HepG2 (cell line): ENCODE data around the gene CLEC14A. TPM values are rescaled to one million over a fixed set of nuclear protein-coding genes. Genes with fewer than 3 reads are reported as not detected.
A peak's percentile ranks its signal among the peaks of the same experiment; 100 is the strongest.

Experiments
- ATAC-seq: fragments of 200-7000 bp; cut with Tn5 transposase; 3 replicates; pipeline ENCODE4 v1.9.1; 2020; ENCODE audit warnings: mild to moderate bottlenecking, moderate library complexity
- Bru-seq: library from RNA; stranded (reverse); fragments of 400-500 nt; gene quantifications from one replicate; lab custom pipeline; 2021; lab: Mats Ljungman, UMichigan
- BruChase-seq, 2 experiments: library from RNA; stranded (reverse); fragments of 400-500 nt; gene quantifications; one replicate each; lab custom pipeline; 2021; lab: Mats Ljungman, UMichigan
- BruUV-seq: library from RNA; stranded (reverse); fragments of 400-500 nt; replicated peaks from 2 replicates; lab custom pipeline; 2021; lab: Mats Ljungman, UMichigan
- CTCF ChIA-PET: fragments of 300-600 bp; formaldehyde crosslinking; extraction: SDS; loops from one replicate; lab custom pipeline; 2021; ENCODE audit warnings: low total read pairs, inconsistent platforms, low intra/inter-chr PET ratio; lab: Yijun Ruan, JAX
- POLR2A ChIA-PET: fragments of 350-600 bp; sonication (Branson Sonifier 250); formaldehyde crosslinking; loops from one replicate; lab custom pipeline; 2020; ENCODE audit warnings: antibody characterized with exemption, inconsistent platforms; lab: Yijun Ruan, JAX
- DNase-seq: peaks from one replicate; pipeline ENCODE4 v3.0.0-alpha.2; 2015; ENCODE audit warnings: low spot score
- FAIRE-seq: peaks from 3 replicates; lab custom pipeline; 2011; peaks lifted over from hg19 to GRCh38; lab: Jason Lieb, UNC
- H2AFZ ChIP-seq: one replicate; pipeline ENCODE4 v1.6.1; 2011; ENCODE audit warnings: low read length, inconsistent platforms
- H3K27ac ChIP-seq: fragments of 300-600 bp; 3 replicates; pipeline ENCODE4 v1.8.0; 2011; ENCODE audit warnings: mixed run types, mild to moderate bottlenecking, mixed read lengths, low read length, inconsistent platforms; ENCODE audit not compliant: insufficient read depth; ENCODE audit errors: extremely low read length
- H3K27me3 ChIP-seq, 2 experiments: fragments of 200-600 bp in 1 of 2; 2 replicates in 1 of 2; 3 replicates in 1 of 2; pipeline versions ENCODE4 v1.6.0 to v1.8.0; 2011; ENCODE audit warnings: low read length in 2 of 2, mild to moderate bottlenecking in 2 of 2, moderate library complexity in 2 of 2, inconsistent platforms in 1 of 2; ENCODE audit not compliant: insufficient read depth in 2 of 2, control insufficient read depth in 1 of 2
- H3K36me3 ChIP-seq, 2 experiments: fragments of 200-600 bp in 1 of 2; replicated peaks in 1 of 2; 2 replicates in 1 of 2; 3 replicates in 1 of 2; pipeline versions ENCODE4 v1.5.1 to v1.8.0; 2011; ENCODE audit warnings: low read length in 2 of 2, inconsistent platforms in 1 of 2; ENCODE audit not compliant: insufficient read depth in 2 of 2, control insufficient read depth in 1 of 2
- H3K4me1 ChIP-seq: 2 replicates; pipeline ENCODE4 v1.5.1; 2012; ENCODE audit warnings: low read length, inconsistent platforms; ENCODE audit not compliant: insufficient read depth
- H3K4me2 ChIP-seq: 2 replicates; pipeline ENCODE4 v1.6.0; 2011; ENCODE audit warnings: low read depth, low read length, inconsistent platforms
- H3K4me3 ChIP-seq, 3 experiments: fragments of 200-600 bp in 1 of 3; sonication (generic), shearing (Covaris generic) in 1 of 3; replicated peaks in 1 of 3; 2 replicates each; pipeline ENCODE4 v1.5.1; 2011 to 2016; ENCODE audit warnings: low read length in 3 of 3, inconsistent platforms in 2 of 3, low read depth in 2 of 3, mild to moderate bottlenecking in 2 of 3, control low read depth in 1 of 3, mixed read lengths in 1 of 3; ENCODE audit not compliant: insufficient read depth in 1 of 3
- H3K79me2 ChIP-seq: one replicate; pipeline ENCODE4 v1.6.1; 2011; ENCODE audit warnings: low read length, inconsistent platforms; ENCODE audit not compliant: insufficient read depth
- H3K9ac ChIP-seq: 2 replicates; pipeline ENCODE4 v1.6.0; 2011; ENCODE audit warnings: mild to moderate bottlenecking, low read depth, low read length, inconsistent platforms; ENCODE audit not compliant: insufficient read depth
- H3K9me3 ChIP-seq: 2 replicates; pipeline ENCODE4 v1.5.1; 2012; ENCODE audit warnings: mild to moderate bottlenecking, low read length
- H4K20me1 ChIP-seq: 2 replicates; pipeline ENCODE4 v1.6.0; 2011; ENCODE audit warnings: inconsistent platforms, mild to moderate bottlenecking, low read length, moderate library complexity; ENCODE audit not compliant: insufficient read depth
- ATM ChIP-seq: fragments of 450-650 bp; IDR thresholded peaks from 2 replicates; pipeline ENCODE4 v1.7.1; 2017; ENCODE audit warnings: mild to moderate bottlenecking, borderline replicate concordance
- CCDC6 ChIP-seq: sonication (generic); formaldehyde crosslinking; IDR thresholded peaks from 2 replicates; pipeline ENCODE4 v1.8.1; 2022; ENCODE audit warnings: mild to moderate bottlenecking, missing genetic modification reagents, moderate library complexity
- HDAC2 ChIP-seq: sonication (generic); formaldehyde crosslinking; IDR thresholded peaks from 2 replicates; pipeline ENCODE4 v1.4.0; 2020; ENCODE audit warnings: missing genetic modification reagents
- U2AF2 ChIP-seq: fragments of 200-400 bp; formaldehyde crosslinking; IDR thresholded peaks from 2 replicates; pipeline ENCODE4 v1.6.1; 2017; ENCODE audit warnings: low read depth, mild to moderate bottlenecking, low read length
- ZHX1 ChIP-seq: sonication (generic); formaldehyde crosslinking; IDR thresholded peaks from 2 replicates; pipeline ENCODE4 v1.8.1; 2022; ENCODE audit warnings: low read depth, mild to moderate bottlenecking, missing genetic modification reagents
- ZNF275 ChIP-seq: sonication (generic); formaldehyde crosslinking; IDR thresholded peaks from 2 replicates; pipeline ENCODE4 v1.8.0; 2022; ENCODE audit warnings: missing genetic modification reagents, mild to moderate bottlenecking, inconsistent platforms, borderline replicate concordance
- WGBS: methylation state at CpG from one replicate; pipeline ENCODE4 v1.1.6; 2017; ENCODE audit warnings: low lambda C conversion rate; 5-methylcytosine and 5-hydroxymethylcytosine counted together
- in situ Hi-C: cut with HindIII; loops from 2 replicates; pipeline ENCODE4 v1.10.0; 2017; ENCODE audit warnings: low pct_unique_long_range_greater_than_20kb; ENCODE audit not compliant: extremely low pct_ligation_motif_present
- intact Hi-C: fragments of 100-400 bp; cut with micrococcal nuclease; formaldehyde crosslinking; loops from one replicate; pipeline ENCODE4 v1.10.0; 2022; ENCODE audit not compliant: unreplicated experiment
- long read RNA-seq, 2 experiments: library from RNA in 1 of 2; library from polyadenylated mRNA in 1 of 2; stranded (forward) in 1 of 2; unstranded in 1 of 2; transcript quantifications; one replicate each; pipeline ENCODE4 v2.0.0, GENCODE V29; 2019 to 2022
- polyA minus RNA-seq, 3 experiments: library from RNA; depleted of rRNA, polyadenylated mRNA; stranded (reverse); fragments of >200 nt; gene quantifications; 2 replicates each; pipeline ENCODE4 v1.2.3, GENCODE V29; 2011; ENCODE audit warnings: low replicate concordance in 1 of 3
- polyA plus RNA-seq, 8 experiments: library from polyadenylated mRNA; depleted of rRNA in 3 of 8; stranded (reverse) in 7 of 8; unstranded in 1 of 8; fragments of >200 nt; fragmentation: Illumina TruSeq in 4 of 8; extraction: Trizol in 4 of 8; gene quantifications; 2 replicates each; pipeline versions ENCODE4 v1.2.1 to v1.2.3, GENCODE V29; 2011 to 2016; ENCODE audit warnings: low read depth in 4 of 8, missing spikeins in 1 of 8, mixed read lengths in 1 of 8; ENCODE audit not compliant: insufficient read depth in 1 of 8
- total RNA-seq, 5 experiments: library from RNA; depleted of rRNA; stranded (reverse); fragments of >200 nt; fragmentation: Illumina TruSeq; extraction: Trizol; gene quantifications; 2 replicates each; pipeline ENCODE4 v1.2.3, GENCODE V29; 2016; ENCODE audit warnings: low read depth in 1 of 5
- TF ChIP-seq, protein P1 (sequence below): sonication (generic); formaldehyde crosslinking; conservative IDR thresholded peaks from 2 replicates; pipeline ENCODE4 v1.4.0; 2020; ENCODE audit warnings: missing genetic modification reagents
- TF ChIP-seq, protein P2 (sequence below): fragments of 450-650 bp; IDR thresholded peaks from 2 replicates; pipeline ENCODE4 v1.6.1; 2016
- TF ChIP-seq, protein P3 (sequence below): sonication (generic); formaldehyde crosslinking; IDR thresholded peaks from 2 replicates; pipeline ENCODE4 v1.4.0; 2020; ENCODE audit warnings: mild to moderate bottlenecking, missing genetic modification reagents

Gene CLEC14A
- total RNA-seq (2016; rRNA removed; fragmentation: Illumina TruSeq; extraction: Trizol) = not detected in 2 replicates
- total RNA-seq (2016; cell fraction: cytosol; rRNA removed; fragmentation: Illumina TruSeq; extraction: Trizol; ENCODE audit: low read depth) = not detected in 2 replicates
- total RNA-seq (2016; cell fraction: insoluble cytoplasmic fraction; rRNA removed; fragmentation: Illumina TruSeq; extraction: Trizol) = not detected in 2 replicates
- not detected in 2 replicates for total RNA-seq (2016; cell fraction: membrane; rRNA removed; fragmentation: Illumina TruSeq; extraction: Trizol)
- not detected in 2 replicates for total RNA-seq (2016; cell fraction: nucleus; rRNA removed; fragmentation: Illumina TruSeq; extraction: Trizol)
- polyA plus RNA-seq (2011; rRNA removed) = not detected in 2 replicates
- not detected in 2 replicates for polyA plus RNA-seq (2011; cell fraction: cytosol; rRNA removed)
- not detected in 2 replicates for polyA plus RNA-seq (2011; cell fraction: nucleus; rRNA removed)
- polyA plus RNA-seq (2012) = not detected in 2 replicates
- not detected in 2 replicates for polyA plus RNA-seq (2016; cell fraction: cytosol; fragmentation: Illumina TruSeq; extraction: Trizol; ENCODE audit: low read depth)
- not detected in 2 replicates for polyA plus RNA-seq (2016; cell fraction: insoluble cytoplasmic fraction; fragmentation: Illumina TruSeq; extraction: Trizol; ENCODE audit: low read depth)
- polyA plus RNA-seq (2016; cell fraction: membrane; fragmentation: Illumina TruSeq; extraction: Trizol; ENCODE audit: low read depth) = not detected in 2 replicates
- not detected in 2 replicates for polyA plus RNA-seq (2016; cell fraction: nucleus; fragmentation: Illumina TruSeq; extraction: Trizol; ENCODE audit: insufficient read depth, low read depth)
- not detected in 2 replicates for polyA minus RNA-seq (2011; rRNA and poly(A)+ RNA removed; ENCODE audit: low replicate concordance)
- polyA minus RNA-seq (2011; cell fraction: cytosol; rRNA and poly(A)+ RNA removed) = not detected in 2 replicates
- polyA minus RNA-seq (2011; cell fraction: nucleus; rRNA and poly(A)+ RNA removed) = not detected in 2 replicates
- not detected for Bru-seq, nascent RNA
- BruChase-seq, experiment 1, labeled RNA remaining after a 6-hour chase = percentile 19 among the genes with signal in this experiment
- BruChase-seq, experiment 2, labeled RNA remaining after a 2-hour chase = not detected
- long read RNA-seq, experiment 1 = 0 reads
- long read RNA-seq, experiment 2 = 0 reads

GRCh38 chr14:38255673-38256532, at the start of gene CLEC14A:
Gene CLEC14A (minus strand): TSS chr14:38256093. CDS start chr14:38256022, 71 bp downstream.
- Histone ChIP-seq H2AFZ (no peak within 1 kb of the TSS), H3K9me3 (no peaks in the 10 kb centered on the region), H3K36me3 (no peaks in the 10 kb centered on the region), H3K9ac (no peak within 1 kb of the TSS), H4K20me1 (no peaks in the 10 kb centered on the region), H3K27ac (no peak within 1 kb of the TSS), H3K79me2 (no peaks in the 10 kb centered on the region), H3K4me1 (no peaks in the 10 kb centered on the region), H3K27me3 (no peaks in the 10 kb centered on the region), H3K4me2 (no peak within 1 kb of the TSS), H3K4me3 (no peak within 1 kb of the TSS)
- no TSS peak for BruUV-seq
- ChIA-PET POLR2A (no interaction called here), CTCF (no interaction called here)
- WGBS = 76% methylated on average over 60 of the region's 68 CpGs
- peak; percentile 52 for ATAC-seq
- no peak for FAIRE-seq
- DNase-seq = no peak
- in situ Hi-C loops = no loop called here
- intact Hi-C loops = no loop called here
- TF ChIP-seq U2AF2 (no peak), HDAC2 (CRISPR knock-in tag) (no peak), ZNF275 (no peak), CCDC6 (CRISPR knock-in tag) (no peak), ATM (no peak), ZHX1 (CRISPR knock-in tag) (no peak)
- TF ChIP-seq, protein P1, sequence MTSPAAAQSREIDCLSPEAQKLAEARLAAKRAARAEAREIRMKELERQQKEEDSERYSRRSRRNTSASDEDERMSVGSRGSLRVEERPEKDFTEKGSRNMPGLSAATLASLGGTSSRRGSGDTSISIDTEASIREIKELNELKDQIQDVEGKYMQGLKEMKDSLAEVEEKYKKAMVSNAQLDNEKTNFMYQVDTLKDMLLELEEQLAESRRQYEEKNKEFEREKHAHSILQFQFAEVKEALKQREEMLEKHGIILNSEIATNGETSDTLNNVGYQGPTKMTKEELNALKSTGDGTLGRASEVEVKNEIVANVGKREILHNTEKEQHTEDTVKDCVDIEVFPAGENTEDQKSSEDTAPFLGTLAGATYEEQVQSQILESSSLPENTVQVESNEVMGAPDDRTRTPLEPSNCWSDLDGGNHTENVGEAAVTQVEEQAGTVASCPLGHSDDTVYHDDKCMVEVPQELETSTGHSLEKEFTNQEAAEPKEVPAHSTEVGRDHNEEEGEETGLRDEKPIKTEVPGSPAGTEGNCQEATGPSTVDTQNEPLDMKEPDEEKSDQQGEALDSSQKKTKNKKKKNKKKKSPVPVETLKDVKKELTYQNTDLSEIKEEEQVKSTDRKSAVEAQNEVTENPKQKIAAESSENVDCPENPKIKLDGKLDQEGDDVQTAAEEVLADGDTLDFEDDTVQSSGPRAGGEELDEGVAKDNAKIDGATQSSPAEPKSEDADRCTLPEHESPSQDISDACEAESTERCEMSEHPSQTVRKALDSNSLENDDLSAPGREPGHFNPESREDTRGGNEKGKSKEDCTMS (CRISPR knock-in tag) = no peak
- TF ChIP-seq, protein P2, sequence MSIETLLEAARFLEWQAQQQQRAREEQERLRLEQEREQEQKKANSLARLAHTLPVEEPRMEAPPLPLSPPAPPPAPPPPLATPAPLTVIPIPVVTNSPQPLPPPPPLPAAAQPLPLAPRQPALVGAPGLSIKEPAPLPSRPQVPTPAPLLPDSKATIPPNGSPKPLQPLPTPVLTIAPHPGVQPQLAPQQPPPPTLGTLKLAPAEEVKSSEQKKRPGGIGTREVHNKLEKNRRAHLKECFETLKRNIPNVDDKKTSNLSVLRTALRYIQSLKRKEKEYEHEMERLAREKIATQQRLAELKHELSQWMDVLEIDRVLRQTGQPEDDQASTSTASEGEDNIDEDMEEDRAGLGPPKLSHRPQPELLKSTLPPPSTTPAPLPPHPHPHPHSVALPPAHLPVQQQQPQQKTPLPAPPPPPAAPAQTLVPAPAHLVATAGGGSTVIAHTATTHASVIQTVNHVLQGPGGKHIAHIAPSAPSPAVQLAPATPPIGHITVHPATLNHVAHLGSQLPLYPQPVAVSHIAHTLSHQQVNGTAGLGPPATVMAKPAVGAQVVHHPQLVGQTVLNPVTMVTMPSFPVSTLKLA = no peak
- TF ChIP-seq, protein P3, sequence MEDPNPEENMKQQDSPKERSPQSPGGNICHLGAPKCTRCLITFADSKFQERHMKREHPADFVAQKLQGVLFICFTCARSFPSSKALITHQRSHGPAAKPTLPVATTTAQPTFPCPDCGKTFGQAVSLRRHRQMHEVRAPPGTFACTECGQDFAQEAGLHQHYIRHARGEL = no peak
